Adrenal gland (tissue), 12 donors: ENCODE data around the gene CXXC5. TPM values are rescaled to one million over a fixed set of nuclear protein-coding genes. Genes with fewer than 3 reads are reported as not detected.

ENCODE experiments used
- DNase-seq, 7 donors: peaks; one replicate each; pipeline ENCODE4 v3.0.0-alpha.2; 2019 to 2020
- H3K27ac ChIP-seq, 5 donors: fragments of 200-600 bp; sonication (generic) in 4 of 5; 1 replicate in 3 of 5; 2 replicates in 2 of 5; pipeline versions ENCODE4 v1.5.1 to v1.8.0; 2016 to 2020; ENCODE audit warnings: mild to moderate bottlenecking in 1 of 5
- H3K27me3 ChIP-seq: fragments of 200-600 bp; 2 replicates; pipeline ENCODE4 v1.8.0; 2021
- H3K36me3 ChIP-seq, 2 donors: fragments of 200-600 bp; replicated peaks in 1 of 2; 1 replicate in 1 of 2; 2 replicates in 1 of 2; pipeline versions ENCODE4 v1.5.1 to v1.8.0; 2018 to 2022
- H3K4me1 ChIP-seq, 2 donors: fragments of 200-600 bp; replicated peaks in 1 of 2; 1 replicate in 1 of 2; 2 replicates in 1 of 2; pipeline versions ENCODE4 v1.5.1 to v1.8.0; 2018 to 2021
- H3K4me3 ChIP-seq, 4 donors: fragments of 200-600 bp; sonication (generic) in 3 of 4; one replicate each; pipeline ENCODE4 v1.5.1; 2016 to 2018
- H3K9me3 ChIP-seq, 3 donors: fragments of 200-600 bp; sonication (generic) in 1 of 3; replicated peaks in 1 of 3; 1 replicate in 2 of 3; 2 replicates in 1 of 3; pipeline versions ENCODE4 v1.5.1 to v1.8.0; 2016 to 2021
- CTCF ChIP-seq, 6 experiments: fragments of 450-650 bp in 4 of 6; fragments of 200-600 bp in 2 of 6; sonication (generic) in 1 of 6; IDR thresholded peaks; 1 replicate in 5 of 6; 2 replicates in 1 of 6; pipeline versions ENCODE4 v1.5.1 to v1.8.0; 2016 to 2021; ENCODE audit warnings: antibody characterized with exemption in 6 of 6, mild to moderate bottlenecking in 2 of 6, moderate library complexity in 1 of 6
- POLR2A ChIP-seq, 2 donors: fragments of 450-650 bp; IDR thresholded peaks; one replicate each; pipeline ENCODE4 v1.6.1; 2017; ENCODE audit warnings: antibody characterized with exemption in 2 of 2, mild to moderate bottlenecking in 2 of 2, moderate library complexity in 1 of 2
- WGBS, 4 donors: extraction: QIAGEN DNeasy Blood & Tissue Kit in 2 of 4; methylation state at CpG; one replicate each; pipeline versions ENCODE4 v1.1.5 to v1.1.7; 2013 to 2017; 5-methylcytosine and 5-hydroxymethylcytosine counted together
- intact Hi-C, 2 donors: fragments of 100-400 bp; cut with DNase I; formaldehyde crosslinking; loops; one replicate each; pipeline versions ENCODE4 v1.14.1 to v1.15.0; 2022 to 2023
- polyA plus RNA-seq, 3 donors: library from polyadenylated mRNA; stranded (reverse); fragments of 200-250 nt in 2 of 3; fragments of 350-450 nt in 1 of 3; fragmentation: Illumina TruSeq in 1 of 3; extraction: RNeasy Lipid Tissue Mini Kit (QIAGEN cat#74804) in 1 of 3; gene quantifications; one replicate each; pipeline ENCODE4 v1.2.3, GENCODE V29; 2013 to 2014
- total RNA-seq, 9 donors: library from RNA; depleted of rRNA in 4 of 9; stranded (reverse); fragments of >200 nt in 4 of 9; fragments of 120-200 nt in 1 of 9; fragmentation: NEBNext Ultra II Directional in 1 of 9; extraction: Animal tissue kit (Norgen Biotek cat#: 25700) in 1 of 9; gene quantifications; one replicate each; pipeline versions ENCODE4 v1.1.0 to v1.2.4, GENCODE V29; 2013 to 2023
- donor health status: healthy with polysubstance abuse.
- donor health status: Bipolar disorder and iron deficiency.
- donor health status: DM: yes; HTN: yes; CAD: no.
- donor health status: DM: no; HTN: no; CAD: no.
- donor health status: DM: no; HTN: no; CAD: no.
- donor health status: DM: yes; HTN: yes; CAD: no.

CXXC5 gene
- total and polyA plus RNA-seq, 12 donors, result 16.2 to 79.3 (median 34.7) TPM

- Histone ChIP-seq H3K4me3 (no peak overlapping the region), H3K9me3 (no peaks in the 10 kb centered on the region), H3K27me3 (no peaks in the 10 kb centered on the region), H3K36me3 (no peaks in the 10 kb centered on the region), H3K27ac (peak overlapping the region in 1 of 5 donors; percentile 21), H3K4me1 (peaks cover 10 to 26% of the 10 kb centered on the region in 2 donors)
- intact Hi-C loops, result loop anchor here (5.0 to 10.0 kb wide), 2 partner anchors 54 to 74 kb away; no protein-coding TSS in a partner anchor
- 65 to 90% (median 73%) methylated on average over 4 to 6 of the region's 6 CpGs for WGBS, 4 donors
- TF ChIP-seq CTCF (IDR thresholded peaks at IDR 0.05) (no peak), POLR2A (IDR thresholded peaks at IDR 0.05) (no peak)
- no peak for DNase-seq
Measured at GRCh38 chr5:139690803-139691629, 42.9 kb downstream of the CXXC5 start.

GRCh38 chr5:139692148-139692547 lies 44.0 kb downstream of the CXXC5 start:
- no peaks in the 10 kb centered on the region for H3K36me3 ChIP-seq
- no peak overlapping the region for H3K4me3 ChIP-seq
- no peak overlapping the region for H3K27ac ChIP-seq
- H3K4me1 ChIP-seq, result peaks cover 10 to 35% of the 10 kb centered on the region in 2 donors
- WGBS, 4 donors, result 81 to 100% (median 96%) methylated on average over 3 to 6 of the region's 6 CpGs
- H3K9me3 ChIP-seq, result no peaks in the 10 kb centered on the region
- TF ChIP-seq CTCF (IDR thresholded peaks at IDR 0.05), result no peak
- TF ChIP-seq POLR2A (IDR thresholded peaks at IDR 0.05), result no peak
- intact Hi-C loops, result loop anchor here (5.0 to 10.0 kb wide), 2 partner anchors 55 to 73 kb away; no protein-coding TSS in a partner anchor
- no peaks in the 10 kb centered on the region for H3K27me3 ChIP-seq
- no peak for DNase-seq

- Histone ChIP-seq H3K27me3 (no peaks in the 10 kb centered on the region), H3K9me3 (no peaks in the 10 kb centered on the region), H3K4me3 (no peak overlapping the region), H3K27ac (no peak overlapping the region), H3K36me3 (no peaks in the 10 kb centered on the region), H3K4me1 (peaks cover 10 to 37% of the 10 kb centered on the region in 2 donors)
- 68 to 74% (median 72%) methylated on average over 7 to 8 of the region's 8 CpGs for WGBS, 4 donors
- no peak for DNase-seq
- intact Hi-C loops, result loop anchor here (5.0 to 10.0 kb wide), 2 partner anchors 55 to 72 kb away; no protein-coding TSS in a partner anchor
- TF ChIP-seq CTCF (IDR thresholded peaks at IDR 0.05) (no peak), POLR2A (IDR thresholded peaks at IDR 0.05) (no peak)
Measured at GRCh38 chr5:139692679-139693308, 44.6 kb downstream of the CXXC5 start.

GRCh38 chr5:139693676-139694364 lies 45.7 kb downstream of the CXXC5 start:
- H3K9me3 ChIP-seq, result no peaks in the 10 kb centered on the region
- no peak overlapping the region for H3K27ac ChIP-seq
- H3K36me3 ChIP-seq, result no peaks in the 10 kb centered on the region
- no peaks in the 10 kb centered on the region for H3K27me3 ChIP-seq
- WGBS, 4 donors, result 80 to 95% (median 95%) methylated on average over 1 to 3 of the region's 3 CpGs
- no peak overlapping the region for H3K4me3 ChIP-seq
- intact Hi-C loops, result loop anchor here (5.0 to 10.0 kb wide), 2 partner anchors 57 to 71 kb away; no protein-coding TSS in a partner anchor
- DNase-seq, result no peak
- TF ChIP-seq CTCF (IDR thresholded peaks at IDR 0.05) (no peak), POLR2A (IDR thresholded peaks at IDR 0.05) (no peak)
- peaks cover 13 to 46% of the 10 kb centered on the region in 2 donors for H3K4me1 ChIP-seq
